Measurements from ENCODE around the gene SLC22A31.

GRCh38 chr16:89233678-89234490 is 33.5 kb upstream of the SLC22A31 start:
- TF ChIP-seq EZH2 (IDR thresholded peaks at IDR 0.05; ENCODE audit: borderline replicate concordance, low read depth, low read length) (no peak), SAP30 (IDR thresholded peaks at IDR 0.05; ENCODE audit: borderline replicate concordance, insufficient read depth, low read depth, low read length, poor library complexity, severe bottlenecking) (no peak), ARID3A (IDR thresholded peaks at IDR 0.05; ENCODE audit: borderline replicate concordance, low read depth, low read length) (no peak), SP1 (CRISPR knock-in tag; IDR thresholded peaks at IDR 0.05) (no peak), MTA3 (IDR thresholded peaks at IDR 0.05; ENCODE audit: borderline replicate concordance) (no peak), ZNF75A (CRISPR knock-in tag; IDR thresholded peaks at IDR 0.05) (no peak), ZNF165 (CRISPR knock-in tag; IDR thresholded peaks at IDR 0.05; ENCODE audit: borderline replicate concordance) (no peak)
- TF ChIP-seq, protein P1, sequence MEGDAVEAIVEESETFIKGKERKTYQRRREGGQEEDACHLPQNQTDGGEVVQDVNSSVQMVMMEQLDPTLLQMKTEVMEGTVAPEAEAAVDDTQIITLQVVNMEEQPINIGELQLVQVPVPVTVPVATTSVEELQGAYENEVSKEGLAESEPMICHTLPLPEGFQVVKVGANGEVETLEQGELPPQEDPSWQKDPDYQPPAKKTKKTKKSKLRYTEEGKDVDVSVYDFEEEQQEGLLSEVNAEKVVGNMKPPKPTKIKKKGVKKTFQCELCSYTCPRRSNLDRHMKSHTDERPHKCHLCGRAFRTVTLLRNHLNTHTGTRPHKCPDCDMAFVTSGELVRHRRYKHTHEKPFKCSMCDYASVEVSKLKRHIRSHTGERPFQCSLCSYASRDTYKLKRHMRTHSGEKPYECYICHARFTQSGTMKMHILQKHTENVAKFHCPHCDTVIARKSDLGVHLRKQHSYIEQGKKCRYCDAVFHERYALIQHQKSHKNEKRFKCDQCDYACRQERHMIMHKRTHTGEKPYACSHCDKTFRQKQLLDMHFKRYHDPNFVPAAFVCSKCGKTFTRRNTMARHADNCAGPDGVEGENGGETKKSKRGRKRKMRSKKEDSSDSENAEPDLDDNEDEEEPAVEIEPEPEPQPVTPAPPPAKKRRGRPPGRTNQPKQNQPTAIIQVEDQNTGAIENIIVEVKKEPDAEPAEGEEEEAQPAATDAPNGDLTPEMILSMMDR (IDR thresholded peaks at IDR 0.05 in 2 of 3, conservative IDR thresholded peaks at IDR 0.05 in 1 of 3; ENCODE audit: insufficient read depth in 2 of 3, low read depth in 1 of 3, low read length in 3 of 3) = no peak
- TF ChIP-seq, protein P2, sequence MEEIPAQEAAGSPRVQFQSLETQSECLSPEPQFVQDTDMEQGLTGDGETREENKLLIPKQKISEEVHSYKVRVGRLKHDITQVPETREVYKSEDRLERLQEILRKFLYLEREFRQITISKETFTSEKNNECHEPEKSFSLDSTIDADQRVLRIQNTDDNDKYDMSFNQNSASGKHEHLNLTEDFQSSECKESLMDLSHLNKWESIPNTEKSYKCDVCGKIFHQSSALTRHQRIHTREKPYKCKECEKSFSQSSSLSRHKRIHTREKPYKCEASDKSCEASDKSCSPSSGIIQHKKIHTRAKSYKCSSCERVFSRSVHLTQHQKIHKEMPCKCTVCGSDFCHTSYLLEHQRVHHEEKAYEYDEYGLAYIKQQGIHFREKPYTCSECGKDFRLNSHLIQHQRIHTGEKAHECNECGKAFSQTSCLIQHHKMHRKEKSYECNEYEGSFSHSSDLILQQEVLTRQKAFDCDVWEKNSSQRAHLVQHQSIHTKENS (CRISPR knock-in tag; IDR thresholded peaks at IDR 0.05) = no peak
- TF ChIP-seq, protein P3, sequence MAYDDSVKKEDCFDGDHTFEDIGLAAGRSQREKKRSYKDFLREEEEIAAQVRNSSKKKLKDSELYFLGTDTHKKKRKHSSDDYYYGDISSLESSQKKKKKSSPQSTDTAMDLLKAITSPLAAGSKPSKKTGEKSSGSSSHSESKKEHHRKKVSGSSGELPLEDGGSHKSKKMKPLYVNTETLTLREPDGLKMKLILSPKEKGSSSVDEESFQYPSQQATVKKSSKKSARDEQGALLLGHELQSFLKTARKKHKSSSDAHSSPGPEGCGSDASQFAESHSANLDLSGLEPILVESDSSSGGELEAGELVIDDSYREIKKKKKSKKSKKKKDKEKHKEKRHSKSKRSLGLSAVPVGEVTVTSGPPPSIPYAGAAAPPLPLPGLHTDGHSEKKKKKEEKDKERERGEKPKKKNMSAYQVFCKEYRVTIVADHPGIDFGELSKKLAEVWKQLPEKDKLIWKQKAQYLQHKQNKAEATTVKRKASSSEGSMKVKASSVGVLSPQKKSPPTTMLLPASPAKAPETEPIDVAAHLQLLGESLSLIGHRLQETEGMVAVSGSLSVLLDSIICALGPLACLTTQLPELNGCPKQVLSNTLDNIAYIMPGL (CRISPR knock-in tag; IDR thresholded peaks at IDR 0.05) = no peak
